Right lung (tissue), 5 donors: ENCODE results near the gene CPNE8. TPM values are rescaled to one million over a fixed set of nuclear protein-coding genes. Genes with fewer than 3 reads are reported as not detected.

Experiments
- DNase-seq, 2 donors: peaks; one replicate each; pipeline ENCODE4 v3.0.0-alpha.2; 2013
- polyA plus RNA-seq, 5 donors: library from polyadenylated mRNA; unstranded; fragments of 120-200 nt; gene quantifications; one replicate each; pipeline versions ENCODE4 v1.2.1 to v1.2.3, GENCODE V29; 2013; ENCODE audit warnings: inconsistent platforms in 1 of 5, low replicate concordance in 1 of 5; ENCODE audit not compliant: insufficient read length in 5 of 5, insufficient read depth in 1 of 5

The CPNE8 gene
- polyA plus RNA-seq, 5 donors: 6.5 to 13.1 (median 7.9) TPM

DNA sequence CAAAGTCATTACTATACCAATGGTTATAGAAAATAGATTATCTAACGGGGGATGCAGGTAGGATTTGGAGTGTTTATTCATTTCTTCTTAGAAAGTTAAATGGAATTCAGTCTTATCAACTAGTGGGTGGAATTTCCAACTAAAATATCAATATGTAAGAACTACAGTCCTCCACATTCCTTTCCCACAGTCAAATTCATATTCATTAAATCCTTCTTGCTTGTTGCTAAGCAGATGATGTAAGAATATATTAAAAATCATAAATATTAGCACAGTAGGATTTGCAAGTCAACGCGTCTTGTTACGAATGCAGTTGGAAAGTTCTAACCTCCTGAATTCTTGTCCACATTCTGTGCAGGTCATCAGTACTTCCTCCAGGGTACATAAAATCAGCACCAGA is 259.2 kb downstream of the CPNE8 start:
- DNase-seq: no peak

DNA sequence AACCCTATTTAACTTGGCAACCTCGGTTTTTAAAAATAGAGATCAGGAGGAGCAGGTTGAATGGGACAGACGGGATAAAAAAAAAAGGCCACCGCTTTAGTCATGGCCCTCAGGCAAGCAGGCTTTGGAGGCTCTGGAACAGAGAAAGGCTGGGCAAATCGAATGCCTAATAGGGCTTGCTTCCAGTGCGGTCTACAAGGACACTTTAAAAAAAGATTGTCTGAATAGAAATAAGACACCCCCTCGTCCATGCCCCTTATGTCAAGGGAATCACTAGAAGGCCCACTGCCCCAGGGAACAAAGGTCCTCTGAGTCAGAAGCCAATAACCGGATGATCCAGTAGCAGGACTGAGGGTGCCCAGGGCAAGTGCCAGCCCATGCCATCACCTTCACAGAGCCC is 265.8 kb downstream of the CPNE8 start:
- no peak for DNase-seq

DNA sequence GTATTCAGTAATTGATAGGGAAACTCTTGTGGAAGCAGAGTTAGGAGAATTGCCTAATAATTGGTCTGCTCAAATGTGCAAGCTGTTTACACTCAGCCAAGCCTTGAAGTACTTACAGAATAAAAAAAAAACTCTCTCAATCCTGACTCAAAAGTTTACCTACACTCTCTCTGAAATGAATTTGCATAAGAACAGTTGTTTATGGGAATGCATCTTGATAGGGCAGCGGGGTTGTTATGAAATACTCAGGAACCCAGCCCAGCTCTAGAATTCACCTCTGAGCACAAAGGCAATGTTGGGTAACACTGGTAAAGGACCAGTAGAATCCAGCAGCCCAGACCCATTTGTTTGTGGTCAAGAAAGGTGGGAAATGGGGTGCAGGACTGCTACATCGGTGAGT is 267.0 kb downstream of the CPNE8 start:
- no peak for DNase-seq

DNA sequence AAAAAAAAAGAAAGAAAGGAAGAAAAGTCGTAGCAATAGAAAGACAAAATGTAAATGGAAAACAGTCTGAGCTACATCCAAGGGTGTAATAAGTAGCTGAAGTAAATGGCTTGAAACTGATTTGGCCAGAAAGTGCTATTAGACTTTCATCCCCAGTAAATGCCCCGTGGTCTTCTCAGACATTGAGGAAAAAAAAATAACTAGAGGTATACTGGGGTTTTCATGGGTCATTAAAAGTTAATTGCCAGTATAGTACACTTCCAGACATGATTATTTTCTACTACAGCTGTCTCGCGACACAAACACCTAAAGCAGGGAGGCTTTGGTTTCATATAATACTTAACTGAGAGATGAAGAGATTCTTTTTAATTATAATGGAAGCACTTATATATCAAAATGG is 271.9 kb downstream of the CPNE8 start:
- no peak for DNase-seq

DNA sequence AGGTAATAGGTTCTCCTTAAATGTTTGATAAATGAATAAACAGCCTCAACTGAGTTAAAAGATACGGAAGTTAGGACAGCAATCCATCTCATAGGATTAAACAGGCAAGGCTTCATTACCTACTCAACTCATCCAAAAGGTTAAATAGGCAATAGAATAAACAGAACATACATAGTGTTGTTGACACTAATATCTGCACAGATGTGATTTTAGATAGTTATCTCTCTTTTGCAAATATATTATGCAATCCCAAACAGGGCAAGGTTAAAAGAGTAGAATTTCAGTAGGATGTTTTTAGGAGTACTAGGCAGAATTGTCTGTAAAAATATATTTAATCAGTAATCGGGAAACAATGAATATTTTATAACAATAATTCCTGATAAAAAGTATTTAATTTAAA is 276.3 kb downstream of the CPNE8 start:
- DNase-seq: no peak

DNA sequence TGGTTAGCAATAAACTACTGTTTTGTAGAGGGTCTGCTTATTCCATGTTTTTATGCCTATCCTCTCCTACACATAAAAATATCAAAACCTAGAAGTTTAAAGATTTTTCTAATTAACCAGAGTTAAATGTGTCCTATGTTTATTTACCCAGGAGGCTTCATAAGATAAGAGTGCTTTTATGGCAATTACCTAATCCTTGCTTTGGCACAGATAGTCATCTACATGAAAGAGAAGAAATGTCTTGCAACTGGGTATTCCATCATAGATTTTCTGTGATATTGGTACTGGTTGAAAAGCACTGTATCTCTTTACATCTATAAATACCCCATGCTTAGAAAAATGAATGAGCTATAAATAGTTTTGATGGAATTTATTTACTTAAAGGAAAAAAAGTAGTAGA is 277.1 kb downstream of the CPNE8 start:
- no peak for DNase-seq

DNA sequence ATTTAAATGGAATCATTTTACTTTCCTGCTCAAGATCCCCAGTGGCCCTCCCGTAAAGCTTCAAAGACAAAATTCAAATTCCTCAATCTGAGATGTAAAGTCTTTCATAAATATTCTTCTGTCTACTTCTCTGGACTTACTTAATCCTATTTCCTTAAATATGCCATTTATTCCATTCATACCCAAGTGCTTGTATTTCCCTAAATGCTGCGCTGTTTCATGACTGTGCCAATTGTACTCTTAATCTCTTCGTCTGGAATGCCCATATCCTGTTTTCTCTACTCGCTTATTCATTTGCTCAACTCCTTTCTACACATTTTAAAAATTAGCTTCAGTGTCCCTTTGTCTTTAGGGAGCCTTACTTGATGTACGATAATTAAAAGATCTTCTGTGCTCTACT is 280.1 kb downstream of the CPNE8 start:
- DNase-seq: no peak

DNA sequence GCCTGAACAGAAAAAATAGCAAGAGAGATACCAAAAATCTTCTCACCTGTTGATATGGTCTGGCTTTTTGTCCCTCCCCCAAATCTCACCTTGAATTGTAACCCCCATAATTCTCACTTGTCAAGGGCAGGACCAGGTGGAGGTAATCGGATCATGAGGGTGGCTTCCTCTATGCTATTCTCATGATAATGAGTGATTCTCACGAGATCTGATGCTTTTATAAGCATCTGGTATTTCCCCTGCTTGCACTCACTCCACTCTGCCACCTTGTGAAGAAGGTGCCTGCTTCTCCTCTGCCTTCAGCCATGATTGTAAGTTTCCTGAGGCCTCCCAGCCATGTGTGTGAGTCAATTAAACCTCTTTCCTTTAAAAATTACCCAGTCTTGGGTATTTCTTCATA is 291.2 kb downstream of the CPNE8 start:
- no peak for DNase-seq

DNA sequence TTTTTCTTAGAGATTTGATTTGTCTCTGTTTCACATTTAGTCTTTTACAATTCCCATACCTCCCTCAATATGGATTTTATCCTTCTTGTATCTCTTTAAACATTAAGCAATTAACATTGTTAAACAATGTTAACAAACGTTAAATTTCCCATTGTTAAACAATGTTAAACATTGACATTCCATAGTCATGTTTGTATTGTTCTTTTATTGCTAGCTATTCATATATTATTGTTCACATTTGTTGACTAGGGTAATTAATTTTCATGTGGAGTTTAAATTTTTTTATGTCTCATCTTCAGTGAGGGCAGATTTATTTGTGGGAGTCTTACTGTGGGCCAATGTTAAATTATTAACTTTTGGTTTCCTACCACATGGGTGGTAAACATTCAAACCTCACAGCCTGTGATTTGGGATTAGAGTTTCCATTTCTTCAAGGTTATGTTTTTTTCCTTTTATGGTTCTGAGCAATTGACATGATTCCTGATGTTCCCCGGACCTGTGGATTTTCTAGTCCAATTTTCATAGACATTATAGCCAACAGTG is 294.5 kb downstream of the CPNE8 start:
- DNase-seq: no peak

DNA sequence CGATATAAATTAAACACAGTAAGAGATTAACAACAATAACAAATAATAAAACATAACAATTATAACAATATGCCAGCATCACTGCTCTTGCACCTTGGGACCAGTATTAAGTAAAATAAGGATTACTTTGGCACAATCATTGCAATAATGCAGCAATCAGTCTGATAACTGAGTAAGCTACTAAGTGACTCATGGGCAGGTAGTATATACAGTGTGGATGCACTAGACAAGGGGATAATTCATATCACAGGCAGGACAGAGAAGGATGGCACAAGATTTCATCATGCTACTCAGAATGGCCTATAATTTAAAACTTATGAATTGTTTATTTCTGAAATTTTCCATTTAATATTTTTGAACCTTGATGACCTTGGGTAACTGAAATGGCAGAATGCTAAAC is 298.1 kb downstream of the CPNE8 start:
- no peak for DNase-seq
